ENCODE data around the gene MPP3.

MPP3 gene

GRCh38 chr17:43857141-43857540, 24.2 kb upstream of the MPP3 start:
- no peak for TF ChIP-seq CTCF (IDR thresholded peaks at IDR 0.05)
- peaks cover 27% of the 10 kb centered on the region for H3K27me3 ChIP-seq

GRCh38 chr17:43856141-43856540, 23.2 kb upstream of the MPP3 start:
- no peaks in the 10 kb centered on the region for H3K4me1 ChIP-seq (ENCODE audit: control insufficient read depth in 1 of 2, insufficient read depth in 1 of 2, low read depth in 1 of 2, low read length in 1 of 2)
- H3K9me3 ChIP-seq = no peaks in the 10 kb centered on the region
- TF ChIP-seq CTCF (IDR thresholded peaks at IDR 0.05) = no peak
- no peak overlapping the region for H3K27ac ChIP-seq
- H3K27me3 ChIP-seq = peaks cover 27% of the 10 kb centered on the region
- no peaks in the 10 kb centered on the region for H3K36me3 ChIP-seq
- H3K4me3 ChIP-seq (ENCODE audit: low read depth in 1 of 2, low read length in 1 of 2) = no peak overlapping the region

More at GRCh38 chr17:43857141-43857540, 24.2 kb upstream of the MPP3 start:
- Histone ChIP-seq H3K4me1 (ENCODE audit: control insufficient read depth in 1 of 2, insufficient read depth in 1 of 2, low read depth in 1 of 2, low read length in 1 of 2) (no peaks in the 10 kb centered on the region), H3K9me3 (no peaks in the 10 kb centered on the region), H3K36me3 (no peaks in the 10 kb centered on the region), H3K4me3 (ENCODE audit: low read depth in 1 of 2, low read length in 1 of 2) (no peak overlapping the region), H3K27ac (no peak overlapping the region)

- Histone ChIP-seq H3K27me3 (peaks cover 27% of the 10 kb centered on the region), H3K27ac (no peak overlapping the region), H3K4me3 (ENCODE audit: low read depth in 1 of 2, low read length in 1 of 2) (no peak overlapping the region), H3K9me3 (no peaks in the 10 kb centered on the region), H3K36me3 (no peaks in the 10 kb centered on the region), H3K4me1 (ENCODE audit: control insufficient read depth in 1 of 2, insufficient read depth in 1 of 2, low read depth in 1 of 2, low read length in 1 of 2) (no peaks in the 10 kb centered on the region)
- no peak for TF ChIP-seq CTCF (IDR thresholded peaks at IDR 0.05)
Measured at GRCh38 chr17:43855061-43855460, 22.1 kb upstream of the MPP3 start.

GRCh38 chr17:43854498-43854897, 21.6 kb upstream of the MPP3 start:
- Histone ChIP-seq H3K27me3 (peaks cover 27% of the 10 kb centered on the region), H3K27ac (no peak overlapping the region), H3K4me1 (ENCODE audit: control insufficient read depth in 1 of 2, insufficient read depth in 1 of 2, low read depth in 1 of 2, low read length in 1 of 2) (no peaks in the 10 kb centered on the region), H3K36me3 (no peaks in the 10 kb centered on the region), H3K9me3 (no peaks in the 10 kb centered on the region), H3K4me3 (ENCODE audit: low read depth in 1 of 2, low read length in 1 of 2) (no peak overlapping the region)
- TF ChIP-seq CTCF (IDR thresholded peaks at IDR 0.05) = no peak

- H3K27me3 ChIP-seq = peaks cover 24% of the 10 kb centered on the region
- no peak overlapping the region for H3K27ac ChIP-seq
- no peaks in the 10 kb centered on the region for H3K36me3 ChIP-seq
- no peak for TF ChIP-seq CTCF (IDR thresholded peaks at IDR 0.05)
- H3K4me3 ChIP-seq (ENCODE audit: low read depth in 1 of 2, low read length in 1 of 2) = no peak overlapping the region
- no peaks in the 10 kb centered on the region for H3K9me3 ChIP-seq
- no peaks in the 10 kb centered on the region for H3K4me1 ChIP-seq (ENCODE audit: control insufficient read depth in 1 of 2, insufficient read depth in 1 of 2, low read depth in 1 of 2, low read length in 1 of 2)
Measured at GRCh38 chr17:43853546-43853945, 20.6 kb upstream of the MPP3 start.

- no peaks in the 10 kb centered on the region for H3K9me3 ChIP-seq
- no peak for TF ChIP-seq CTCF (IDR thresholded peaks at IDR 0.05)
- no peak overlapping the region for H3K4me3 ChIP-seq (ENCODE audit: low read depth in 1 of 2, low read length in 1 of 2)
- no peaks in the 10 kb centered on the region for H3K36me3 ChIP-seq
- no peaks in the 10 kb centered on the region for H3K4me1 ChIP-seq (ENCODE audit: control insufficient read depth in 1 of 2, insufficient read depth in 1 of 2, low read depth in 1 of 2, low read length in 1 of 2)
- H3K27me3 ChIP-seq = peaks cover 15% of the 10 kb centered on the region
- no peak overlapping the region for H3K27ac ChIP-seq
Measured at GRCh38 chr17:43852571-43852970, 19.6 kb upstream of the MPP3 start.
